Sigmoid colon (tissue), 7 donors: Measurements from ENCODE around the gene ZNF366. TPM values are rescaled to one million over a fixed set of nuclear protein-coding genes. Genes with fewer than 3 reads are reported as not detected.

Experiments used
- DNase-seq: peaks from one replicate; pipeline ENCODE4 v3.0.0-alpha.2; 2019
- H3K27ac ChIP-seq, 4 donors: fragments of 200-600 bp; sonication (generic); one replicate each; pipeline ENCODE4 v1.5.1; 2016 to 2019; ENCODE audit warnings: mild to moderate bottlenecking in 1 of 4
- H3K27me3 ChIP-seq, 3 donors: fragments of 200-600 bp; sonication (generic); one replicate each; pipeline ENCODE4 v1.5.1; 2019; ENCODE audit warnings: mild to moderate bottlenecking in 1 of 3
- H3K36me3 ChIP-seq, 4 donors: fragments of 200-600 bp; sonication (generic); one replicate each; pipeline ENCODE4 v1.5.1; 2016 to 2019
- H3K4me1 ChIP-seq, 4 donors: fragments of 200-600 bp; sonication (generic); one replicate each; pipeline ENCODE4 v1.5.1; 2017 to 2019
- H3K4me3 ChIP-seq, 4 donors: fragments of 200-600 bp; sonication (generic); one replicate each; pipeline ENCODE4 v1.5.1; 2017 to 2019; ENCODE audit warnings: mild to moderate bottlenecking in 2 of 4, moderate library complexity in 1 of 4
- H3K9me3 ChIP-seq, 4 donors: fragments of 200-600 bp in 3 of 4; sonication (generic) in 3 of 4; one replicate each; pipeline versions ENCODE4 v1.5.1 to v1.6.1; 2013 to 2019
- EP300 ChIP-seq, 4 donors: sonication (generic); formaldehyde crosslinking; IDR thresholded peaks; one replicate each; pipeline ENCODE4 v1.6.1; 2017; ENCODE audit warnings: antibody characterized with exemption in 4 of 4
- POLR2A ChIP-seq, 2 donors: fragments of 450-650 bp; IDR thresholded peaks; one replicate each; pipeline ENCODE4 v1.6.1; 2016; ENCODE audit warnings: antibody characterized with exemption in 2 of 2, mild to moderate bottlenecking in 2 of 2, moderate library complexity in 2 of 2
- POLR2AphosphoS5 ChIP-seq, 4 donors: sonication (generic); formaldehyde crosslinking; IDR thresholded peaks; one replicate each; pipeline ENCODE4 v1.6.1; 2017; ENCODE audit warnings: antibody characterized with exemption in 4 of 4
- WGBS, 2 donors: extraction: QIAGEN DNeasy Blood & Tissue Kit; methylation state at CpG; one replicate each; pipeline ENCODE4 v1.1.7; 2013; 5-methylcytosine and 5-hydroxymethylcytosine counted together
- intact Hi-C: fragments of 100-400 bp; cut with DNase I; formaldehyde crosslinking; loops from one replicate; pipeline ENCODE4 v1.15.1; 2023
- polyA plus RNA-seq, 3 donors: library from polyadenylated mRNA; stranded (reverse); fragments of 200-250 nt; gene quantifications; one replicate each; pipeline ENCODE4 v1.2.3, GENCODE V29; 2013
- total RNA-seq, 4 donors: library from RNA; depleted of rRNA; stranded (reverse); fragments of >200 nt; gene quantifications; one replicate each; pipeline ENCODE4 v1.1.0, GENCODE V29; 2016
- TF ChIP-seq, protein P1 (sequence below), 4 experiments: fragments of 450-650 bp in 3 of 4; fragments of 200-600 bp in 1 of 4; IDR thresholded peaks; one replicate each; pipeline ENCODE4 v1.5.1; 2016 to 2019; ENCODE audit warnings: antibody characterized with exemption in 4 of 4, mild to moderate bottlenecking in 3 of 4, moderate library complexity in 2 of 4
- donor health status: healthy with polysubstance abuse.
- donor health status: Bipolar disorder and iron deficiency.
- donor health status: healthy.

The ZNF366 gene
- total and polyA plus RNA-seq, 7 donors: 0.46 to 3.9 (median 1.8) TPM

DNA sequence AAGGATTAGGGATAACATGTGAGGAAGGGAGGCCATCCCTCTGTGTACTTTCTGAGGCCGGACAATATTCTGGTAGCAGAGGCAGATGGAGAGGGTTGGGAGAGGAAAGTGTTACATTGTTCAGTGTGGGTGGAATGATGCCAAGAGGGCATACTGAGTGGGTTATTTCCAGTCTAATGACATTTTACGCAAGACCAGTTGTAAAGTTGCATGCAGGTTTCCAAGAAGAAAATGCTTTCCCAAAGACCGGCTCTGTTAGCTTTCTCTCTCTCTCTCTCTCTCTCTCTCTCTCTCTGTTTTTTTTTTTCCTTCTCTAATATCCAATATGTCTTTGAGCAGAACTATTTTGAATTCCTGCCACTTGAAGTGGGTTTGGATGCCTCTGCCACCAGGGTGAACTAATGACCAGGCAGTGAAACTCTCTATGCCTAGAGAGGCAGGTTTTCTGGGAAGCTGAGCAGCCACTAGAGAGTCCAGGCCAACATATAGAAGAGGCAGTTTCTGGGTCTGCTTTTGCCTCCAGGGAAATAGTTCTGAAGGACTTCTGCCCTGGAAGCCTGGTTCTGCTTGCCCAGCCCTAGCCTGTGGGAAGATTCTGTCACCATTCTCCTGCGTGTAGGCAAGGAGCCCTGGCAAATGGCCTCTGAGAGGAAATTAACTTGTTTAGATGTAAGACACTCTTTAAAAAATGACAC lies 24.4 kb upstream of the ZNF366 start:
- intact Hi-C loops: no loop called here
- TF ChIP-seq POLR2AphosphoS5 (IDR thresholded peaks at IDR 0.05): no peak
- TF ChIP-seq POLR2A (IDR thresholded peaks at IDR 0.05): no peak
- TF ChIP-seq EP300 (IDR thresholded peaks at IDR 0.05): no peak
- TF ChIP-seq, protein P1, sequence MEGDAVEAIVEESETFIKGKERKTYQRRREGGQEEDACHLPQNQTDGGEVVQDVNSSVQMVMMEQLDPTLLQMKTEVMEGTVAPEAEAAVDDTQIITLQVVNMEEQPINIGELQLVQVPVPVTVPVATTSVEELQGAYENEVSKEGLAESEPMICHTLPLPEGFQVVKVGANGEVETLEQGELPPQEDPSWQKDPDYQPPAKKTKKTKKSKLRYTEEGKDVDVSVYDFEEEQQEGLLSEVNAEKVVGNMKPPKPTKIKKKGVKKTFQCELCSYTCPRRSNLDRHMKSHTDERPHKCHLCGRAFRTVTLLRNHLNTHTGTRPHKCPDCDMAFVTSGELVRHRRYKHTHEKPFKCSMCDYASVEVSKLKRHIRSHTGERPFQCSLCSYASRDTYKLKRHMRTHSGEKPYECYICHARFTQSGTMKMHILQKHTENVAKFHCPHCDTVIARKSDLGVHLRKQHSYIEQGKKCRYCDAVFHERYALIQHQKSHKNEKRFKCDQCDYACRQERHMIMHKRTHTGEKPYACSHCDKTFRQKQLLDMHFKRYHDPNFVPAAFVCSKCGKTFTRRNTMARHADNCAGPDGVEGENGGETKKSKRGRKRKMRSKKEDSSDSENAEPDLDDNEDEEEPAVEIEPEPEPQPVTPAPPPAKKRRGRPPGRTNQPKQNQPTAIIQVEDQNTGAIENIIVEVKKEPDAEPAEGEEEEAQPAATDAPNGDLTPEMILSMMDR (IDR thresholded peaks at IDR 0.05): no peak
- DNase-seq: no peak
- no peaks in the 10 kb centered on the region for H3K9me3 ChIP-seq
- H3K36me3 ChIP-seq: no peaks in the 10 kb centered on the region
- WGBS, 2 donors: 47 to 78% methylated on average over 4 of the region's 4 CpGs
- no peak overlapping the region for H3K4me3 ChIP-seq
- no peaks in the 10 kb centered on the region for H3K27me3 ChIP-seq
- H3K4me1 ChIP-seq: no peaks in the 10 kb centered on the region
- H3K27ac ChIP-seq: no peak overlapping the region

DNA sequence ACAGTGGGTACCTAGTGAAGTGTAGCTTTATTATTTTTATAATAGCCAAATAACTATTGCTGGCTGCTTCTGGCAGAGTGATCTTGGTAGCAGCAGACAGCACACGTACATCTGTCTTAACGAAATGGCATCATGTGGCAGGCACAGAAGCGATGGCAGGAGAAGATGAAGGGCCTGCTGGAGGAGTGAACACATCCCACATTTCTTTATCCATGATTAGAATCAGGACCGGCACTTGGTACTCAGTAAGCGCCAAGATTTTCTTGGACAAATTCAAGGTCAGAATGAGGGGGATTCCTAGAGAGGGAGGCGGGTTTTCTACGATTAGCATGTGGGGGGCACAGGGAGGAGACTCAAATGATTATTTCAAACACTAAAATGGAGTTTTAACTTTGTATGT lies 23.0 kb upstream of the ZNF366 start:
- 89 to 91% methylated on average over 7 of the region's 7 CpGs for WGBS, 2 donors
- intact Hi-C loops: no loop called here
- H3K4me1 ChIP-seq: no peaks in the 10 kb centered on the region
- H3K4me3 ChIP-seq: no peak overlapping the region
- H3K36me3 ChIP-seq: no peaks in the 10 kb centered on the region
- no peak for DNase-seq
- no peak overlapping the region for H3K27ac ChIP-seq
- H3K9me3 ChIP-seq: no peaks in the 10 kb centered on the region
- TF ChIP-seq POLR2A (IDR thresholded peaks at IDR 0.05): no peak
- no peak for TF ChIP-seq POLR2AphosphoS5 (IDR thresholded peaks at IDR 0.05)
- no peak for TF ChIP-seq EP300 (IDR thresholded peaks at IDR 0.05)
- TF ChIP-seq, protein P1 (IDR thresholded peaks at IDR 0.05): no peak
- no peaks in the 10 kb centered on the region for H3K27me3 ChIP-seq

DNA sequence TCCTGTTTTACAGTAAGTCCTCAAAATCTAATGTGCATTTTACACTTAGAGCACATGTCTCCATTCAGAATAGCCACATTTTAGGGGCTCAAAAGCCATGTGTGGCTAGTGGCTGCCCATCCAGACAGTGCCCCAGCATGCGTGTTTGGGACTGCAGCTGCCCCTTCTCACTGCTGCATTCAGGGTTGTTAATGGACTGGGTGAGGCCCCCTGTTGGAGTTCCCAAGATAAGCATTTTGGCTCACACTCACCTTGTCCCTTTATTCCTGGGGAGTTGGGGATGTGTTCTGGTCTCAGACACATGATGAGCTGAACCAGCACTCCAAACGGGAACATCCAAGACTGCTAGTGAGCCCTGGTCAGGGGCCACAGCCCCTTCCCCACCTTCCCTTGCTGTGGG lies 22.2 kb upstream of the ZNF366 start:
- H3K27me3 ChIP-seq: no peaks in the 10 kb centered on the region
- H3K4me1 ChIP-seq: no peaks in the 10 kb centered on the region
- no peak for DNase-seq
- H3K36me3 ChIP-seq: no peaks in the 10 kb centered on the region
- no peak overlapping the region for H3K27ac ChIP-seq
- WGBS, 2 donors: 89% methylated on average over 2 of the region's 2 CpGs
- TF ChIP-seq POLR2AphosphoS5 (IDR thresholded peaks at IDR 0.05): no peak
- TF ChIP-seq EP300 (IDR thresholded peaks at IDR 0.05): no peak
- TF ChIP-seq POLR2A (IDR thresholded peaks at IDR 0.05): no peak
- TF ChIP-seq, protein P1 (IDR thresholded peaks at IDR 0.05): no peak
- no peaks in the 10 kb centered on the region for H3K9me3 ChIP-seq
- intact Hi-C loops: no loop called here
- H3K4me3 ChIP-seq: no peak overlapping the region

DNA sequence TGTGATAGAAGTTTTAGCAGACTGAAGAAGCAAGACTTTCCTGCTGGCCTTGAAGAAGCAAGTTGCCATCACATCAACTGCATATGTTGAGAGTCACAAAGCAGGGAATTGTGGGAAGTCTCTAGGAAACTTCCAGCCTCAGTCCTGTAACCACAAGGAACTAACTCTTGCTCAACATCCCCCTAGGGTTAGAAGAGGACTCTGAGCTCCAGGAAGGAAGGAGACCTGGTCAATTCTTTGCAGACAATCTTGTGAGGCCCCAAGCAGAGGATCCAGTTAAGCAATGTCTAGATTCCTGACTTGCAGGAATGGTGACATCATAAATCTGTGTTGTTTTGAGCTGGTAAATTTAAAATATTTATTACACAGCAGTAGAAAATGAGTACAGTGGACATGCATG lies 18.6 kb upstream of the ZNF366 start:
- Histone ChIP-seq H3K27ac (no peak overlapping the region), H3K36me3 (no peaks in the 10 kb centered on the region), H3K4me3 (no peak overlapping the region), H3K9me3 (no peaks in the 10 kb centered on the region), H3K27me3 (no peaks in the 10 kb centered on the region), H3K4me1 (no peaks in the 10 kb centered on the region)
- DNase-seq: no peak
- intact Hi-C loops: no loop called here
- no peak for TF ChIP-seq POLR2A (IDR thresholded peaks at IDR 0.05)
- TF ChIP-seq, protein P1 (IDR thresholded peaks at IDR 0.05): no peak
- TF ChIP-seq EP300 (IDR thresholded peaks at IDR 0.05): no peak
- no peak for TF ChIP-seq POLR2AphosphoS5 (IDR thresholded peaks at IDR 0.05)
